DND-41 (cell line): ENCODE results near the gene OR52E6.

Experiments used
- ATAC-seq: fragments of 200-7000 bp; cut with Tn5 transposase; 3 replicates; pipeline ENCODE4 v1.9.1; 2021; ENCODE audit warnings: low read depth; ENCODE audit not compliant: insufficient read depth
- DNase-seq: peaks from one replicate; pipeline ENCODE4 v3.0.0-alpha.2; 2020
- H2AFZ ChIP-seq: 2 replicates; pipeline ENCODE4 v1.6.0; 2012; ENCODE audit warnings: low read depth, low read length
- H3K27ac ChIP-seq: 2 replicates; pipeline ENCODE4 v1.5.1; 2012; ENCODE audit warnings: low read length, inconsistent platforms
- H3K27me3 ChIP-seq: fragments of 200-600 bp; sonication (generic); 2 replicates; pipeline ENCODE4 v1.6.0; 2012; ENCODE audit warnings: low read length, mild to moderate bottlenecking, inconsistent platforms; ENCODE audit not compliant: insufficient read depth, poor library complexity
- H3K36me3 ChIP-seq: 2 replicates; pipeline ENCODE4 v1.5.1; 2012; ENCODE audit warnings: low read length, inconsistent platforms; ENCODE audit not compliant: insufficient read depth
- H3K4me1 ChIP-seq: 2 replicates; pipeline ENCODE4 v1.5.1; 2012; ENCODE audit warnings: mild to moderate bottlenecking, low read length; ENCODE audit not compliant: insufficient read depth
- H3K4me2 ChIP-seq: 2 replicates; pipeline ENCODE4 v1.6.0; 2012; ENCODE audit warnings: mild to moderate bottlenecking, moderate library complexity, low read length, inconsistent platforms; ENCODE audit not compliant: insufficient read depth
- H3K4me3 ChIP-seq, 2 experiments: fragments of 200-600 bp in 1 of 2; shearing (Covaris generic) in 1 of 2; 2 replicates each; pipeline ENCODE4 v1.5.1; 2012 to 2016; ENCODE audit warnings: inconsistent platforms in 2 of 2, low read length in 2 of 2, mild to moderate bottlenecking in 2 of 2, low read depth in 1 of 2, moderate library complexity in 1 of 2
- H3K79me2 ChIP-seq: 2 replicates; pipeline ENCODE4 v1.6.0; 2012; ENCODE audit warnings: low read length, inconsistent platforms; ENCODE audit not compliant: insufficient read depth
- H3K9ac ChIP-seq: 2 replicates; pipeline ENCODE4 v1.6.0; 2012; ENCODE audit warnings: low read depth, mild to moderate bottlenecking, inconsistent platforms, low read length, moderate library complexity
- H3K9me3 ChIP-seq: 2 replicates; pipeline ENCODE4 v1.5.1; 2012; ENCODE audit warnings: low read length, moderate library complexity, mild to moderate bottlenecking, inconsistent platforms; ENCODE audit not compliant: insufficient read depth, severe bottlenecking
- H4K20me1 ChIP-seq: 2 replicates; pipeline ENCODE4 v1.6.0; 2012; ENCODE audit warnings: low read length; ENCODE audit not compliant: insufficient read depth
- CTCF ChIP-seq: IDR thresholded peaks from 2 replicates; pipeline ENCODE4 v1.5.1; 2012; ENCODE audit warnings: borderline replicate concordance, low read length, moderate library complexity, mild to moderate bottlenecking; ENCODE audit not compliant: poor library complexity, severe bottlenecking; ENCODE audit errors: extremely low read depth
- EZH2 ChIP-seq: IDR thresholded peaks from 3 replicates; pipeline ENCODE4 v1.6.1; 2012; ENCODE audit warnings: borderline replicate concordance, low read depth, mild to moderate bottlenecking, moderate library complexity, low read length, inconsistent platforms; ENCODE audit not compliant: severe bottlenecking

OR52E6 gene

DNA sequence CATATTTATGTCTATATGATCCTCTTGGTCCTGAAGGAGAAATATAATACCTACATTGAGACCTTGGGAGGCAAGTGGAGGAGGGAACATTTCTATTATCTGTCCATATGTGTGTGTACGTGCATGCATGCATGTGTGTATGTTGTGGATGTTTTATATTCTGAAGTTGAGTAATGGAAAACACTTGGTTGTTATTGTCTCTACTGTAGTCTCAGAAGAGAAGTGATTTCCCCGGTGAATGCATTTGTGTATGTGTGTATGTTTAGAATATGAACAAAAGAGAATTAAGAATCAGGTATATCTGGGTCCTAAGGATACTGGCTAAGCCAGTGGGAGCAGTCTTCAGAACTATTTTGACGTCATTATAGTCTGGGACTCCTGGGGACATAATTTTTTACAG lies 50.5 kb downstream of the OR52E6 start, which contains the start of gene OR52N1:
Gene OR52N1 (minus strand): TSS at position 101 of the 400 bp plus-strand sequence. CDS start 2,449 bp downstream, outside the sequence.
- no peak for DNase-seq
- H3K4me1 ChIP-seq = no peaks in the 10 kb centered on the region
- H3K36me3 ChIP-seq = no peaks in the 10 kb centered on the region

More for the DNA sequence above, 50.5 kb downstream of the OR52E6 start, which contains the start of gene OR52N1:
- Histone ChIP-seq H3K27me3 (no peaks in the 10 kb centered on the region), H3K79me2 (no peaks in the 10 kb centered on the region), H2AFZ (no peak within 1 kb of the TSS), H4K20me1 (no peaks in the 10 kb centered on the region), H3K4me3 (no peak within 1 kb of the TSS), H3K9ac (no peak within 1 kb of the TSS), H3K9me3 (no peaks in the 10 kb centered on the region), H3K27ac (no peak within 1 kb of the TSS), H3K4me2 (no peak within 1 kb of the TSS)
- no peak for ATAC-seq
- TF ChIP-seq CTCF = no peak
- no peak for TF ChIP-seq EZH2
